ENCODE results near the gene PRMT2.

GRCh38 chr21:46604329-46604974 is 31.0 kb upstream of the PRMT2 start:
- TF ChIP-seq CTCF (IDR thresholded peaks at IDR 0.05) = no peak
- no peak for TF ChIP-seq ZBTB43 (CRISPR knock-in tag; IDR thresholded peaks at IDR 0.05)
- no peak for TF ChIP-seq ESRRA (CRISPR knock-in tag; IDR thresholded peaks at IDR 0.05; ENCODE audit: borderline replicate concordance)
- TF ChIP-seq ZNF423 (CRISPR knock-in tag; IDR thresholded peaks at IDR 0.05) = no peak
